ENCODE results near the gene CPEB3. TPM values are rescaled to one million over a fixed set of nuclear protein-coding genes. Genes with fewer than 3 reads are reported as not detected.

CPEB3 gene
- total and polyA plus RNA-seq, 2 donors (not counting 3 experiments of a cell fraction or from before 2014, with no cell fraction given): 0.80 to 2.2 TPM

DNA sequence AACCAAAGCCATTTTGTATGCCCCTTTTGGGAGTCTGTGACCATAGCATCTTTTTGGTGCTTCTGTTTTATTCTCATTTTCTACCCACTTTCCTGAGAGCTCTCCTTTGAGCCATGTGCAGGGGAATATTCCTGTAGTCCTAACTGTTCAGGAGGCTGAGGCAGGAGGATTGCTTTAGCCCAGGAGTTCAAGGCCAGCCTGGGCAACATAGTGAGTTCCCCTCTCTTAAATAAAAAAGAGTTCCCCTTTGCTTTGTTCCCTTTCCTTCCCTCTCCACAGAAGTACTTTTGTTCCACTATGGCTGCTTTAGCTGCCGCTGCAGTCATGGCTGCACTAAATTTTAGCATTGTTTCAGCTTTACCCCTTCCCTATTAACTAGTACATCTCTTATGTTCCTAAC lies 281.4 kb downstream of the CPEB3 start:
- BruUV-seq (replicated peaks): no TSS peak
- dilution Hi-C loops (cut with MboI; ENCODE audit: extremely low pct_ligation_motif_present, low sequenced_read_pairs): no loop called here
- TF ChIP-seq POLR2A (IDR thresholded peaks at IDR 0.05; ENCODE audit: low read depth, low read length) (no peak), EZH2 (IDR thresholded peaks at IDR 0.05; ENCODE audit: borderline replicate concordance, low read depth, low read length, severe bottlenecking) (no peak), FOS (IDR thresholded peaks at IDR 0.05; ENCODE audit: borderline replicate concordance, insufficient read depth, low read length) (no peak)
- Histone ChIP-seq H3K27ac (ENCODE audit: insufficient read depth, low read depth, low read length) (no peak overlapping the region), H4K20me1 (replicated peaks; ENCODE audit: control insufficient read depth, extremely low read depth, insufficient read depth, low read length) (no peaks in the 10 kb centered on the region), H2AFZ (ENCODE audit: low read depth, low read length) (no peak overlapping the region), H3K4me1 (ENCODE audit: control insufficient read depth, extremely low read depth, insufficient read depth, low read length) (peaks cover 4% of the 10 kb centered on the region), H3K27me3 (ENCODE audit: control insufficient read depth in 2 of 2, insufficient read depth in 2 of 2, low read length in 2 of 2) (no peaks in the 10 kb centered on the region), H3K79me2 (ENCODE audit: control insufficient read depth, insufficient read depth, low read length) (no peaks in the 10 kb centered on the region), H3K4me3 (replicated peaks in 1 of 3; ENCODE audit: insufficient read depth in 1 of 3, low read depth in 1 of 3, low read length in 3 of 3) (no peak overlapping the region), H3K9me3 (replicated peaks; ENCODE audit: control insufficient read depth, insufficient read depth, low read length) (no peaks in the 10 kb centered on the region), H3K4me2 (ENCODE audit: insufficient read depth, low read length) (no peak overlapping the region), H3K9ac (replicated peaks; ENCODE audit: extremely low read depth, insufficient read depth, low read length) (no peak overlapping the region), H3K36me3 (ENCODE audit: control insufficient read depth in 2 of 2, extremely low read depth in 1 of 2, insufficient read depth in 2 of 2, low read length in 2 of 2) (peaks cover 3 to 10% of the 10 kb centered on the region in 2 experiments), H3K9me1 (replicated peaks; ENCODE audit: control insufficient read depth, extremely low read depth, insufficient read depth, low read length) (no peaks in the 10 kb centered on the region)
- no peak for DNase-seq (ENCODE audit: low read depth, low spot score)
- no peak for FAIRE-seq
- POLR2A ChIA-PET: no interaction called here
- intact Hi-C loops (cut with micrococcal nuclease): no loop called here
- CTCF ChIA-PET: interaction anchor here (1.1 to 2.0 kb wide), 3 partner anchors 9 to 45 kb away, joined by 3 to 6 read pairs (median 4); no protein-coding TSS in a partner anchor

DNA sequence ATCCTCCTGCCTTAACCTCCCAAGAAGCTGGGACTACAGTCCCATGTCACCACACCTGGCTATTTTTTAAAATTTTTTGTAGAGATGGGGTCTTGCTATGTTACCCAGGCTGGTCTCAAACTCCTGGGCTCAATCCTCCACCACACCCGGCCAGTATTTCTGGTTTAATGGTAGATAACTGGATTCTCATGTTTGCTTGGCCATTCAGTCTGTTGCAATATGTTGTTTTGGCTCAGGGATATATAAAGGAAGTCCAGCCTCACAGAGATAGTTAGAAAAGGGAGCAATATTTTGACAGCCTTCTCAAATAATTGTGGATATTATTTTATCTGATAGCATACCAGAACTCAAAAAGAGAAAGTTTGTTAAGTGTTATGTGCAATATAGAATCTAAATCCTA lies 284.9 kb downstream of the CPEB3 start:
- H3K36me3 ChIP-seq (ENCODE audit: control insufficient read depth in 2 of 2, extremely low read depth in 1 of 2, insufficient read depth in 2 of 2, low read length in 2 of 2): peaks cover 0 to 5% of the 10 kb centered on the region in 2 experiments
- FAIRE-seq: no peak
- no peak for DNase-seq (ENCODE audit: low read depth, low spot score)
- H3K9ac ChIP-seq (replicated peaks; ENCODE audit: extremely low read depth, insufficient read depth, low read length): no peak overlapping the region
- H2AFZ ChIP-seq (ENCODE audit: low read depth, low read length): no peak overlapping the region
- CTCF ChIA-PET: no interaction called here
- POLR2A ChIA-PET: no interaction called here
- H3K9me1 ChIP-seq (replicated peaks; ENCODE audit: control insufficient read depth, extremely low read depth, insufficient read depth, low read length): no peaks in the 10 kb centered on the region
- H3K27ac ChIP-seq (ENCODE audit: insufficient read depth, low read depth, low read length): no peak overlapping the region
- no peaks in the 10 kb centered on the region for H3K4me1 ChIP-seq (ENCODE audit: control insufficient read depth, extremely low read depth, insufficient read depth, low read length)
- H3K9me3 ChIP-seq (replicated peaks; ENCODE audit: control insufficient read depth, insufficient read depth, low read length): no peaks in the 10 kb centered on the region
- intact Hi-C loops (cut with micrococcal nuclease) (no loop called here), dilution Hi-C loops (cut with MboI; ENCODE audit: extremely low pct_ligation_motif_present, low sequenced_read_pairs) (no loop called here)
- BruUV-seq (replicated peaks): no TSS peak
- no peaks in the 10 kb centered on the region for H4K20me1 ChIP-seq (replicated peaks; ENCODE audit: control insufficient read depth, extremely low read depth, insufficient read depth, low read length)
- no peak overlapping the region for H3K4me2 ChIP-seq (ENCODE audit: insufficient read depth, low read length)
- H3K4me3 ChIP-seq (replicated peaks in 1 of 3; ENCODE audit: insufficient read depth in 1 of 3, low read depth in 1 of 3, low read length in 3 of 3): no peak overlapping the region
- H3K79me2 ChIP-seq (ENCODE audit: control insufficient read depth, insufficient read depth, low read length): no peaks in the 10 kb centered on the region
- H3K27me3 ChIP-seq (ENCODE audit: control insufficient read depth in 2 of 2, insufficient read depth in 2 of 2, low read length in 2 of 2): no peaks in the 10 kb centered on the region
- TF ChIP-seq, protein P1, sequence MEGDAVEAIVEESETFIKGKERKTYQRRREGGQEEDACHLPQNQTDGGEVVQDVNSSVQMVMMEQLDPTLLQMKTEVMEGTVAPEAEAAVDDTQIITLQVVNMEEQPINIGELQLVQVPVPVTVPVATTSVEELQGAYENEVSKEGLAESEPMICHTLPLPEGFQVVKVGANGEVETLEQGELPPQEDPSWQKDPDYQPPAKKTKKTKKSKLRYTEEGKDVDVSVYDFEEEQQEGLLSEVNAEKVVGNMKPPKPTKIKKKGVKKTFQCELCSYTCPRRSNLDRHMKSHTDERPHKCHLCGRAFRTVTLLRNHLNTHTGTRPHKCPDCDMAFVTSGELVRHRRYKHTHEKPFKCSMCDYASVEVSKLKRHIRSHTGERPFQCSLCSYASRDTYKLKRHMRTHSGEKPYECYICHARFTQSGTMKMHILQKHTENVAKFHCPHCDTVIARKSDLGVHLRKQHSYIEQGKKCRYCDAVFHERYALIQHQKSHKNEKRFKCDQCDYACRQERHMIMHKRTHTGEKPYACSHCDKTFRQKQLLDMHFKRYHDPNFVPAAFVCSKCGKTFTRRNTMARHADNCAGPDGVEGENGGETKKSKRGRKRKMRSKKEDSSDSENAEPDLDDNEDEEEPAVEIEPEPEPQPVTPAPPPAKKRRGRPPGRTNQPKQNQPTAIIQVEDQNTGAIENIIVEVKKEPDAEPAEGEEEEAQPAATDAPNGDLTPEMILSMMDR (IDR thresholded peaks at IDR 0.05; ENCODE audit: extremely low read depth in 1 of 2, insufficient read depth in 1 of 2, low read depth in 1 of 2, low read length in 2 of 2): no peak
- TF ChIP-seq POLR2A (IDR thresholded peaks at IDR 0.05; ENCODE audit: low read depth, low read length) (no peak), GATA2 (IDR thresholded peaks at IDR 0.05; ENCODE audit: insufficient read depth, insufficient read length, low read depth, low read length) (no peak), EZH2 (IDR thresholded peaks at IDR 0.05; ENCODE audit: borderline replicate concordance, low read depth, low read length, severe bottlenecking) (no peak), JUN (IDR thresholded peaks at IDR 0.05; ENCODE audit: borderline replicate concordance, insufficient read depth, insufficient read length, low read depth) (no peak), MYC (IDR thresholded peaks at IDR 0.05; ENCODE audit: low read depth, low read length) (no peak)
- TF ChIP-seq, protein P2, sequence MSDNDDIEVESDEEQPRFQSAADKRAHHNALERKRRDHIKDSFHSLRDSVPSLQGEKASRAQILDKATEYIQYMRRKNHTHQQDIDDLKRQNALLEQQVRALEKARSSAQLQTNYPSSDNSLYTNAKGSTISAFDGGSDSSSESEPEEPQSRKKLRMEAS (IDR thresholded peaks at IDR 0.05; ENCODE audit: insufficient read depth, insufficient read length): no peak

All from endothelial cell of umbilical vein (primary cell).